ENCODE measurements around the gene CD53. TPM values are rescaled to one million over a fixed set of nuclear protein-coding genes. Genes with fewer than 3 reads are reported as not detected.

CD53 gene
- total RNA-seq, 1 donor from 2014 or later: not detected

GRCh38 chr1:110875216-110875731, 2.3 kb downstream of the CD53 start:
- DNase-seq (ENCODE audit: low read depth, low spot score): no peak

GRCh38 chr1:110876748-110877341, 3.9 kb downstream of the CD53 start:
- no peak for DNase-seq (ENCODE audit: low read depth, low spot score)

GRCh38 chr1:110877364-110877763, 4.4 kb downstream of the CD53 start:
- DNase-seq (ENCODE audit: low read depth, low spot score): no peak

DNA sequence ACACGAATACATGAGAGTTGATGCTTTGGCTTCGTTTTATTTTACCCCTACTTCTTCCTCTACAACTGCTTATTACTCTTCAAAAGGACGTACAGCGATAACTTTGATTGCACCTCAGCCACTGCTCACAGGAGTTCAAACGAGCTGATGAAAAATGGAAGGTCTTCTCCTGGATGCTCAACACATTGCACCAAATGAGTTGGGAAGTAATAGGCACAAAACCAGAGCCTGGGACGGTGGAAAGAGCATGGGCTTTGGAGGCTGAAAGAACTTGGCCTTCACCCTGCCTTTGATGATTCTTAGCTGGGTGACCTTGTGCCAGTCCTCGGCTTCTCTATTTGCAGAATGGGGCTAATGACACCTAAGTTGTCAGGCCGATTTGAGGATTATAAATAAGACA, 4.8 kb downstream of the CD53 start:
- no peak for DNase-seq (ENCODE audit: low read depth, low spot score)

DNA sequence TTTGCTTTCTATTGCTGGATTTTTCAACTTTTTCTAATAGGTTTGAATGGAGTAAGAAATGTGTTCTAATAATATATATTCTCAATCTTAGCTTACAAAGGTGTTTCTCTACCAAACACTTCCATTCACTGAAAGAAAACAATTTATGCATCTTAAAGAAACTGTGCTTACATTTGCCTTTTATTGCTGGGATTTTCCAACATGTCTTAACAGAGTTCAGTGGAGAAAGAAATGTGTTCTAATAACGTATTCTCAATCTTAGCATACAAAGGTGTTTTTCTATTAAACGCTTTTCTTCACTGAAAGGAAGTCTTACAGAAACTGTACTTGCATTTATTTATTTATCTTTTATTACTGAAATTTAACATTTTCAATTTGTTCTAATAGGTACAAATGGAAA, 5.6 kb downstream of the CD53 start:
- DNase-seq (ENCODE audit: low read depth, low spot score): no peak

GRCh38 chr1:110878993-110879392, 6.0 kb downstream of the CD53 start:
- no peak for DNase-seq (ENCODE audit: low read depth, low spot score)

GRCh38 chr1:110879758-110880606, 7.0 kb downstream of the CD53 start:
- no peak for DNase-seq (ENCODE audit: low read depth, low spot score)

DNA sequence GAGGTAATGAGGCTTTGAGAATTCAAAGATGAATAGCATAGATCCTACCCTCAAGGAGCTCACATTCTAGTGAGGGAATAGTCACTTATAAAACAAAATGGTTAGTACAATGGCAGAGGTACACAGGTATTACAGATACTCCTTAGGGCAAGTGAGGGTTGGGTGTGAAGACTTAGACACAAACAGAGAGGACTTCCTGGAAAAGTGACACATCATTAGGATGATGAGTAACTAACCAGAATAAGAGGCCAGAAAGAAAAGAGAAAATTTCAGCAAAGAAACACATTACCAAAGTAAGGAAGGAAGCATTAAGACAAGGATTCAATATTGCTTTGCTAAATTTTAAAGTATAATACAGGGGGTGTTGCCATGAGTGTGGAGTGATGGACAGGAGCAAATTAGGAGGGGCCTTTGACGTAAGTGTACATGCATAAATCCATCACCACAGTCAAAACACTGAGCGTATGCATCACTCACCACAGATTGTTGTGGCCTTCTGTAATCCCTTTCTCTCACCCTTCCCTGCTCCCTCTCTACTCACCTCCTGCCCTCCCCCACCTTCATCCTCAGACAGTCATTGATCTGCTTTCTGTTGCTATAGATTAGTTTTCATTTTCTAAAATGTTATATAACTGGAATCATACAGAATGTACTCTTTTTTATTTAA, 7.9 kb downstream of the CD53 start:
- no peak for DNase-seq (ENCODE audit: low read depth, low spot score)

DNA sequence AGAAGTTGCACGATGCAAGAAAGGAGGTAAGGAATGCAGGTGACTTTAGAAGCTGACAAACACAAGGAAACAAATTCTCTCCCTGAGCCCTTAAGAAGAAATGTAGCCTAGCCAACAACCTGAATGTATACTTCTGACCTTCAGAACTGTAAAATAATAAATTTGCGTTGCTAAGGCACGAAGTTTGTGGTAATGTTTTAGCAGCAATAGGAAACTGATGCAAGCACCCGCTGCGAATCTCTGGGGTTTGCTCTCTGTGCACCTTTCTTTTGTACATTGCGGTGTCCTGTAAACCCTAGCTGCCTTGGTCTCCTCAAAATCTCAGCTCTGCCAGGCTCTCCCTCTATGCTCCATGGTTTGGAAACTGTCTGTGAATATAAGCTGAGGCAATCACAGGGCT, 15.1 kb downstream of the CD53 start:
- DNase-seq (ENCODE audit: low read depth, low spot score): no peak

GRCh38 chr1:110888641-110889040, 15.7 kb downstream of the CD53 start:
- DNase-seq (ENCODE audit: low read depth, low spot score): no peak

DNA sequence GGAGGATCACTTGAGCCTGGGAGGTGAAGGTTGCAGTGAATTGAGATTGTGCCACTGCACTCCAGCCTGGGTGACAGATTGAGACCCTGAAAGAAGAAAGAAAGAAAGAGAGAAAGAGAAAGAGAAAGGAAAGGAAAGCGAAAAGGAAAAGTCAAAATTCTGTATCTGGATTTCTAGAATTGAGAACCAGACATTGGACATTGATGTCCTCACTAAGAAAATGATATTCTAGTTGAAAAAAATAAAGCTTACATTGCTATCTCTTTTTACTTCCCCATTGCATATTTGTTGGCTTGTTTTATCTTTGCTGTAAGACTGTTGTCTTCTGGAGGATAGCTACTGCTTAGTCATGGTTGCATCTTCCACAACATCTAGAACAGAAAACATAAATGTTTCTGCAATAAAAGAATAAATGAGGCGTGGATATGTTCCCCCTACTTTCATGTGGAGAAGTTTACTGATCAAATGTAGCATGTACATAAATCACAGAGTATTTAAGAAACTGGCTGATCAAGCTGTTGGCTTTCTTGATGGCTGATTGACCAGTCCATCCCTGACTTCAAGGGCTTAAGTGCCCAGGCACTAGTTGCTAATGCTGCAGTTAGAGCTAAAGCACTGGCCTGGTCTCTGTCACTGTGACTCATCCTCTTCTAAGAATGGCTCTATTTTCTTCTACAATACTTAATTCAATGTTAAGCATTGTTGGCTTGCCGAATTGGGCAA, 17.7 kb downstream of the CD53 start:
- no peak for DNase-seq (ENCODE audit: low read depth, low spot score)

- no peak for DNase-seq (ENCODE audit: low read depth, low spot score)
These were observed 21.1 kb downstream of the CD53 start for GRCh38 chr1:110893908-110894490.

- no peak for DNase-seq (ENCODE audit: low read depth, low spot score)
These were observed 23.1 kb downstream of the CD53 start for GRCh38 chr1:110896090-110896489.

DNA sequence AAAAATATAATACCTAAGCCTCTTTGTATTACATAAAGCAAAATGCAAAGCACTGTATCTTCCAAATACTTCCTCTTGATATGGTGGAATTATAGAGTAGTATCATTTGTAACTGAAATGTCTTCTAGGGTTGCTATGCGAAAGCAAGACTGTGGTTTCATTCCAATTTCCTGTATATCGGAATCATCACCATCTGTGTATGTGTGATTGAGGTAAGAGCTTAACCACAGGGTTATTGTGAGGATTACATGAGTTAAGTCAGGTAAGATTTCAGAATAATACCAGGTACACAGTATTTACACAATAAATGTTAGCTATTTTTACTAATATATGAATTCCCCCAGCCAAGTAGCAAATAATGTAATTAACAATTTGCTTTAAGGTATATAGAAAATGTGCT, 24.7 kb downstream of the CD53 start:
- no peak for DNase-seq (ENCODE audit: low read depth, low spot score)

- DNase-seq (ENCODE audit: low read depth, low spot score): no peak
These were observed 25.9 kb downstream of the CD53 start for GRCh38 chr1:110898734-110899457.

DNA sequence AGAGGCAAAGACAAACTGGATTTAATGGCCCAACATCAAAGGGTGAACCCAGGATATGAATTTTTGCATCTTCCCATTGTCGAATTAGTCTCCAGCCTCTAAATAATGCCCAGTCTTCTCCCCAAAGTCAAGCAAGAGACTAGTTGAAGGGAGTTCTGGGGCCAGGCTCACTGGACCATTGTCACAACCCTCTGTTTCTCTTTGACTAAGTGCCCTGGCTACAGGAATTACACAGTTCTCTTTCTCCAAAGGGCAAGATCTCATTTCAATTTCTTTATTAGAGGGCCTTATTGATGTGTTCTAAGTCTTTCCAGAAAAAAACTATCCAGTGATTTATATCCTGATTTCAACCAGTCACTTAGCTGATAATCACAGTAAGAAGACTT, 26.5 kb downstream of the CD53 start:
- no peak for DNase-seq (ENCODE audit: low read depth, low spot score)

GRCh38 chr1:110902820-110903463, 30.0 kb downstream of the CD53 start:
- DNase-seq (ENCODE audit: low read depth, low spot score): no peak

DNA sequence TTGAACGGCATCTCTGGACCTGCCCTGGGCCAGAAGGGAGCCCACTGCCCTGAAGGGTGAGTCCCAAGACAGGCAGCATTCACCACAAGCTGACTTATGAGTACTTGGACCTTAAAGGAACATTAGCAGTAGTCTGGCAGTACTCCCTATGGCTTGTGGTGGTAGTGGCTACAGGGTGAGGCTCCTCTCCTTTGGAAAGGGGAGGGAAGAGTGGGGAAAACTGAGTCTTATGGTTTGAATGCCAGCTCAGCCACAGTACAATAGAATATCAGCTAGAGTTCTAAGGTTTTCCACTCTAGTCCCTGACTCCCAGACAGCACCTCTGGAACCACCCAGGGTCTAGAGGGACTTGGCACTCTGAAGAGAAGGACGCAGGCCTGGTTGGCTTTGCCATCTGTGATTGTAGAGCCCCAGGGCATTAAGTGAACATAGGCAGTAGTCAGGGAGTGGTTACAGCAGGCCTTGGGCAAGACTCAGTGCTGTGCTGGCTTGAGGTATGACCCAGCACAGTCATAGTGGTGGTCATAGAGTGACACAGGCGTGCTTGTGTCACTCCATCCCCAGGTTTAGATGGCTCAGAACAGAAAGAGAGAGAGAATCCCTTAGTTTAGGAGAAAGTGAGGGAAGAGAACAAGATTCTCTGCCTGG, 31.0 kb downstream of the CD53 start:
- DNase-seq (ENCODE audit: low read depth, low spot score): no peak

DNA sequence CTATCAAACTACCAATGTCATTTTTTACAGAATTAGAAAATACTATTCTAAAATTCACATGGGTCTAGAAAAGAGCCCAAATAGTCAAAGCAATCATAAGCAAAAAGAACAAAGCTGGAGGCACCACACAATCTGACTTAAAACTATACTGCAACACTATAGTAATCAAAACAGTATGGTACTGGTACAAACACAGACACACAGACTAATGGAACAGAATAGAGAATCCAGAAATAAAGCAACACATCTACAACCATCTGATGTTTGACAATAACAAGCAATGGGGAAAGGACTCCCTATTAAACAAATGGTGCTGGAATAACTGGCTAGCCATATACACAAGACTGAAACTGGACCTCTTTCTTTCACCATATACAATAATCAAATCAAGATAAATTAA, 39.8 kb downstream of the CD53 start:
- DNase-seq (ENCODE audit: low read depth, low spot score): no peak

DNA sequence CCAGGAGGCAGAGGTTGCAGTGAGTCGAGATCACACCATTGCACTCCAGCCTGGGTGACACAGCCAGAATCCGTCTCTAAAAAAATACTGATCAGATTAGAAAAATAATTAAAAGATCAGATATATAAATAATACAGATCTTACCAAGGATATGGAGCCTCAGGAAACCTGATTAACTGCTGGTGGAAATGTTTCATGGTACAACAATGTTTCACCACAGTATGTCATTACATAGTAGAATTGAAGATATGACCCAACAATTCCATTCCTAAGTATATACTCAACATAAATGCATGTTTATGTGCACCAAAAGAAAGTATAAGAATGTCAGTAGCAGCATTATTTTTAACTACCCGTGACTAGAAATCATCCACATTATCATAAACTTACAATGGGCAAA, 41.7 kb downstream of the CD53 start:
- no peak for DNase-seq (ENCODE audit: low read depth, low spot score)
